Measurements from ENCODE around the gene HSPD1.
"Not testable (repeated sequence)": the region's sequence is repeated elsewhere in the genome, so short reads cannot be mapped to it uniquely, and the experiment has no call there.

- TF ChIP-seq POLR2A (IDR thresholded peaks at IDR 0.05; ENCODE audit: low read length); GATA1 (IDR thresholded peaks at IDR 0.05; ENCODE audit: low read depth, low read length): not testable (repeated sequence)
Measured at GRCh38 chr2:197484248-197484647, 15.4 kb downstream of the HSPD1 start.

Data from erythroblast (primary cell).